GM12891 (cell line): ENCODE results near the gene F2R.

Experiments
- POLR2A ChIP-seq: IDR thresholded peaks from 2 replicates; pipeline ENCODE4 v1.6.1; 2011; ENCODE audit warnings: low read depth, low read length, control low read depth
- POLR2AphosphoS5 ChIP-seq: IDR thresholded peaks from 2 replicates; pipeline ENCODE4 v1.6.1; 2011; ENCODE audit warnings: low read depth, low read length, control low read depth

- TF ChIP-seq POLR2AphosphoS5, result no peak
- TF ChIP-seq POLR2A, result no peak
Measured at GRCh38 chr5:76782444-76782843, 66.5 kb downstream of the F2R start.
